NCI-H2171 (cell line): ENCODE data around the gene RNF157.

Experiments
- DNase-seq: peaks from one replicate; lab custom pipeline; 2025; lab: John Stamatoyannopoulos, UW

The RNF157 gene

GRCh38 chr17:76140661-76141211 lies 99.6 kb downstream of the RNF157 start:
- DNase-seq, result no peak

- DNase-seq, result no peak
Observed at GRCh38 chr17:76139801-76140660, 100.3 kb downstream of the RNF157 start.

GRCh38 chr17:76138896-76139752 lies 101.2 kb downstream of the RNF157 start:
- no peak for DNase-seq

GRCh38 chr17:76138234-76138895 lies 101.9 kb downstream of the RNF157 start:
- no peak for DNase-seq

GRCh38 chr17:76137351-76138233 lies 102.7 kb downstream of the RNF157 start:
- DNase-seq, result no peak

- no peak for DNase-seq
Observed at GRCh38 chr17:76137001-76137350, 103.3 kb downstream of the RNF157 start.

GRCh38 chr17:76136276-76137000 lies 103.9 kb downstream of the RNF157 start:
- DNase-seq, result no peak

GRCh38 chr17:76135810-76136188 lies 104.5 kb downstream of the RNF157 start:
- no peak for DNase-seq

GRCh38 chr17:76134911-76135809 lies 105.1 kb downstream of the RNF157 start:
- DNase-seq, result no peak

GRCh38 chr17:76132574-76133338 lies 107.5 kb downstream of the RNF157 start:
- DNase-seq, result no peak

- DNase-seq, result no peak
Observed at GRCh38 chr17:76131692-76132573, 108.4 kb downstream of the RNF157 start.

GRCh38 chr17:76131051-76131691 lies 109.1 kb downstream of the RNF157 start:
- DNase-seq, result no peak

GRCh38 chr17:76130473-76130872 lies 109.8 kb downstream of the RNF157 start:
- DNase-seq, result no peak

- DNase-seq, result no peak
Observed at GRCh38 chr17:76125922-76126321, 114.4 kb downstream of the RNF157 start.

- no peak for DNase-seq
Observed at GRCh38 chr17:76125391-76125675, 115.0 kb downstream of the RNF157 start.

- DNase-seq, result no peak
Observed at GRCh38 chr17:76124582-76125390, 115.5 kb downstream of the RNF157 start.
